ENCODE measurements around the gene TAS2R16.

Gene TAS2R16

DNA sequence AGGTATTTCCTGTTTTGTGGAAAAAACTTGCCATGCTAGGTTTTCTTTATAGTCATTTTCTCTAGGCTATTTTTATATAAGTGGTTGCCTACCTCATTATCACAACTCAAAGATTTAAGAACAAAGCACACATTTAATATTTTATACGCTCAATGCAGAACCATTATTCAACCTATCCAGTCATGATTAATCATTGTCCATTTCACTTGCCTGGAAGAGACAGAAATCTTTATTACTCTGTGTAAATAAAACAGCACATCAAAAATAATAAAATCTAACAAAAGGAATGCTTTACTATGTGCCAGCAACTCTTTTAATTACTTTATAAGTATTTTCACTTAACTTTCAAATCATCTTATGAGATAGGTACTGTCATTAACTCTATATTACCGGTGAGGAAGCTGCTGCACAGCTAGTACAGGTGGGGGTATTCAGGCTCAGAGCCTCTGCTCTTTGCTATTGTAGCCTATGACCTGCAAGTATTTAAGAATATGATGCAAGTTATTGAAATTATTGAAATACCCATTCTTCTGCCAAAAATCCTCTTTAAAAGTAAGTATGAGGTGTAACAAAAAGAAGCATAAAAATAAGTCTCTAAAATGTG, 16.4 kb upstream of the TAS2R16 start:
- H3K9ac ChIP-seq (ENCODE audit: low read depth, low read length), result no peak overlapping the region
- no peak overlapping the region for H3K4me3 ChIP-seq (ENCODE audit: low read length)
- H3K36me3 ChIP-seq (ENCODE audit: insufficient read depth, low read depth, low read length), result no peaks in the 10 kb centered on the region
- no peaks in the 10 kb centered on the region for H3K9me3 ChIP-seq (ENCODE audit: insufficient read depth, low read depth, low read length)
- H3K27me3 ChIP-seq (ENCODE audit: insufficient read depth, low read length), result no peaks in the 10 kb centered on the region
- H3K27ac ChIP-seq (ENCODE audit: low read length), result no peak overlapping the region
- no peaks in the 10 kb centered on the region for H3K4me1 ChIP-seq (ENCODE audit: insufficient read depth, low read length)

DNA sequence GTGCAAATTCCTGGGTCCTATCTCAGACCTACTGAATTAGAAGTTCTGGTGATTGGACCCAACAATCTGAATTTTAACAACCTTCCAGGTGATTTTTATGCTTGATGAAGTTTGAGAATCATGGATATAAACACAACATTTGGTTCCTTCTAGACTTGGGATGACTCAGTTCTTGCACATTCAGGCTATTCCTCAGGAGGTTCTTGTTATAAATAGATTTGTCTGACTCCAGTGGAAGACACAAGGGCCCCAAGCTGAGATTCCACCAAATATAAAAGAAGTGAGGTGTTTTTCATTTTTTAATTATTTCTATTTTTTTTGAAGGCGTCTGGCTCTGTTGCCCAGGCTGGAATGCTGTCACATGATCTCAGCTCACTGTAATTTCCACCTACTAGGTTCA, 9.4 kb upstream of the TAS2R16 start:
- Histone ChIP-seq H3K36me3 (ENCODE audit: insufficient read depth, low read depth, low read length) (no peaks in the 10 kb centered on the region), H3K4me3 (ENCODE audit: low read length) (no peak overlapping the region), H3K27ac (ENCODE audit: low read length) (no peak overlapping the region), H3K9me3 (ENCODE audit: insufficient read depth, low read depth, low read length) (no peaks in the 10 kb centered on the region), H3K9ac (ENCODE audit: low read depth, low read length) (no peak overlapping the region), H3K27me3 (ENCODE audit: insufficient read depth, low read length) (no peaks in the 10 kb centered on the region), H3K4me1 (ENCODE audit: insufficient read depth, low read length) (no peaks in the 10 kb centered on the region)

DNA sequence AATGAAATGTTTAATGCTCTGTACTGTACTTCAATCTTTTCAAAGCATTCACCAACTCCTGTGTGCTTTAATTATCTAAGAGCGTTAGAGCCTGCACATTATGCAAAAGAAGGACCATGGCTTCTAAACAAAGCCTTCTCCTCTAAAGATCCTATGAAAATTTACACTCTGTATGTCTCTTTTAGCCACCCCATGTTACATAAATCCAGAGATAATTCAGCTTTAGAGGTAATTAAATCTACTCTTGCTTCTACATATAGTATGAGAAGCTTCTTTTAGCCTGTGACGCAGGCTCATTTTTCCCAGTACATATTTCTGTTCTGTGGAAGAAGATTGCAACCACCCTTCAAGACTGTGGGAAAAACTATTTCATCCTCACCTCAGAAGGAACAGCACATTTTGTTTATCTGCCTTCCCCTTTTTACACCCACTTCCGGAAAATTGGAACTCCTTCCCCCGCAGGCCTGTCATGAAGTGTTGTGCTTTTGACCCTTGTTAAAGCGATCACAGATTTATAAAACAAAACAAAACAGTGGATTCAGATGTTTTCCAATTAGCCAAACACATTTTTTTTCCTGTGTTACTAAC, 8.1 kb upstream of the TAS2R16 start:
- Histone ChIP-seq H3K9me3 (ENCODE audit: insufficient read depth, low read depth, low read length) (no peaks in the 10 kb centered on the region), H3K27me3 (ENCODE audit: insufficient read depth, low read length) (no peaks in the 10 kb centered on the region), H3K9ac (ENCODE audit: low read depth, low read length) (no peak overlapping the region), H3K36me3 (ENCODE audit: insufficient read depth, low read depth, low read length) (no peaks in the 10 kb centered on the region), H3K4me1 (ENCODE audit: insufficient read depth, low read length) (no peaks in the 10 kb centered on the region), H3K27ac (ENCODE audit: low read length) (no peak overlapping the region), H3K4me3 (ENCODE audit: low read length) (no peak overlapping the region)

DNA sequence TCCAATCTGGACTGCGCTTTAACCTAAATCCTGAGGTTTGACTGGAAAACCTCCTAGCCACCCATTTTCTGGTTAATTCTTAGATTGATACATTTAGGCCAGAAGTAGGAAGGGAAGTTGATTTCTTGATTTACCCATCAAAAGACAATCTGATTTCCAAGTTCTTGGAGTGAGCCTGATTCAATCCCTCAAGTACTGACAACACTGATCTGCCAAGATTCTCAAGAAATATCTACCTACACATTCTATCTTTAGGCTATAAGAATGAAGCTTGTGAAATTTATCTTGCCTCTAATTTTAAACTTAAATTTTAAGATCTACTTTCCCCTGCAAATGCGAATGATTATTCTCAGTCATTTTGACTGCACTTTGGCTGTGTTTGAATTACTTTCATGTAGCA, 5.9 kb downstream of the TAS2R16 start:
- H3K9ac ChIP-seq (ENCODE audit: low read depth, low read length), result no peak overlapping the region
- no peak overlapping the region for H3K4me3 ChIP-seq (ENCODE audit: low read length)
- no peaks in the 10 kb centered on the region for H3K4me1 ChIP-seq (ENCODE audit: insufficient read depth, low read length)
- H3K27me3 ChIP-seq (ENCODE audit: insufficient read depth, low read length), result no peaks in the 10 kb centered on the region
- no peaks in the 10 kb centered on the region for H3K36me3 ChIP-seq (ENCODE audit: insufficient read depth, low read depth, low read length)
- H3K27ac ChIP-seq (ENCODE audit: low read length), result no peak overlapping the region
- H3K9me3 ChIP-seq (ENCODE audit: insufficient read depth, low read depth, low read length), result no peaks in the 10 kb centered on the region

DNA sequence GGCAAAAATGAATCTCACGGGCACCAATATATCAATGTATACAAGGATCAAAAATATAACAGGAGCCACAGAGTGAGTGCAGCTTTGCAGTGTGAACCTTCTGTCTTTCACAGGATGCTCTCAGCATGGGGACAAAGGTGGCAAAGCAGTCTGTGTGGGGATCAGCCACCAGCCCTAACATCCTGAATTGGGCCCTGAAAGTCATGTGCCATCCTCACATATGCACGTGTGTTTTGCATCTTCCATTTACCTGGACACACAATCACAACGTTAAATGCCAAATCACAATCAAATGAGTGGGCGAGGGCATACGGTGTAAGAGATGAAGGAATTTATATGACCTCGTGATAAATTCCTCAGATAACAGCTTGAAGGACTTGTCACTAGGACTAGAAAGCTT, 6.5 kb downstream of the TAS2R16 start:
- Histone ChIP-seq H3K4me1 (ENCODE audit: insufficient read depth, low read length) (no peaks in the 10 kb centered on the region), H3K4me3 (ENCODE audit: low read length) (no peak overlapping the region), H3K36me3 (ENCODE audit: insufficient read depth, low read depth, low read length) (no peaks in the 10 kb centered on the region), H3K9ac (ENCODE audit: low read depth, low read length) (no peak overlapping the region), H3K9me3 (ENCODE audit: insufficient read depth, low read depth, low read length) (no peaks in the 10 kb centered on the region), H3K27ac (ENCODE audit: low read length) (no peak overlapping the region), H3K27me3 (ENCODE audit: insufficient read depth, low read length) (no peaks in the 10 kb centered on the region)

DNA sequence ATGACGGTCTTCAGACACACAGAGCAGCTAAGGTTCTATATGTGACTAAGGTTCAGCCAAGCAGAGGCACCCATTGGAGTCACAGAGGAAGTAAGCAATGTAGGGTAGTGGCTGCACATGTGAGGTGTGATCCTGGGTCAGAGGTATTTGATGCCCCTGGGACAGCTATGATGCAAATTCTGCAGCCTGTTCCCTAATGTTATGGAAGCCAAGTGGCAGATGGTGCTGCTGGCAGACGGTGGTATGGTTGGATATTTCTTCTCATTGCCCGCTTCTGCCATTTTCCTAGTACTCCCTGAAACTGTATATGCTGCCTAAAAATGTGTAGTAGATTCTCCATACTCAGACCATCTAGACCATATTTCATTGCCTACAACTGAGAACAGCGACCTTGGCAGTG, 7.2 kb downstream of the TAS2R16 start:
- no peak overlapping the region for H3K9ac ChIP-seq (ENCODE audit: low read depth, low read length)
- H3K9me3 ChIP-seq (ENCODE audit: insufficient read depth, low read depth, low read length), result no peaks in the 10 kb centered on the region
- no peaks in the 10 kb centered on the region for H3K36me3 ChIP-seq (ENCODE audit: insufficient read depth, low read depth, low read length)
- no peak overlapping the region for H3K27ac ChIP-seq (ENCODE audit: low read length)
- H3K4me3 ChIP-seq (ENCODE audit: low read length), result no peak overlapping the region
- H3K4me1 ChIP-seq (ENCODE audit: insufficient read depth, low read length), result no peaks in the 10 kb centered on the region
- no peaks in the 10 kb centered on the region for H3K27me3 ChIP-seq (ENCODE audit: insufficient read depth, low read length)

DNA sequence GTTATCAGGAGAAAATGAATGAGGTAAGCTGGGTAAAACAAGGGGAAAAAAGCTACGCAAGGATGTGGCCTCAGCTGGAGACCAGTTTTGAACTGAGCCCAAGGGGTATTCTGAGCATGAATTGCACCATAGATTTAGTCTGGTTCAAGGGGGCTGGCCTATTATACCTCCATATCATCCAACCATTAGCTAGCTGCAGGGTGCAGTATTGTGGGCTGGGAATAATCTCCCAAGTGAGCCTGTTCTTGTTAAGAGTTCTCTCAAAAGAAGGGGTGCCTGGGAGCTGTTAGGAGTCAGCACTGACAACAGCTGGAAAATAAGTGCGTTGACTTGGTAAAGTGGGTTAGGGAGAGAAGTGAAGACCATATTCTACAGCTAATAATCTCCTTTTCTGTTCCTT, 8.0 kb downstream of the TAS2R16 start:
- no peaks in the 10 kb centered on the region for H3K36me3 ChIP-seq (ENCODE audit: insufficient read depth, low read depth, low read length)
- H3K9ac ChIP-seq (ENCODE audit: low read depth, low read length), result no peak overlapping the region
- H3K4me1 ChIP-seq (ENCODE audit: insufficient read depth, low read length), result peaks cover 6% of the 10 kb centered on the region; the same call in 1 of the 2 replicates
- H3K27ac ChIP-seq (ENCODE audit: low read length), result no peak overlapping the region
- H3K27me3 ChIP-seq (ENCODE audit: insufficient read depth, low read length), result no peaks in the 10 kb centered on the region
- no peaks in the 10 kb centered on the region for H3K9me3 ChIP-seq (ENCODE audit: insufficient read depth, low read depth, low read length)
- no peak overlapping the region for H3K4me3 ChIP-seq (ENCODE audit: low read length)

DNA sequence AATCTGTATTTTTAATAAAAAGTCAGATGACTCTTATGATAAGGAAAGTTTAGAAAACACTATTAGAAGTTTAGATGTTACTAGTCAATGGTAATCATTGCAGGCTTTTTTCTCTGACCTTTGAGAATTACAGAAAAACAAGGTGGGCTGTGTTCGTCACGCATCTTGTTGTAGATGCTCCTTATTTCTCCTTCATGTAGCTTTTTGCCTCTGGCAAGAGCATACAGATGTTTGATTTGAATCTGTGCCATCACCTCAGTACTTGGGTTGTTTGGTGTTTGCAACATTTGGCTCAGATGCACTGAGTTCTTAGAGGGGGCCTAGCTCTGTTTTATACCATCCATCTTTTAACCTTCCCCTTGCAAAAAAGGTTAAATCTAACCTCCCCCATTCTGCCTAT, 11.5 kb downstream of the TAS2R16 start:
- no peaks in the 10 kb centered on the region for H3K27me3 ChIP-seq (ENCODE audit: insufficient read depth, low read length)
- H3K27ac ChIP-seq (ENCODE audit: low read length), result no peak overlapping the region
- H3K9ac ChIP-seq (ENCODE audit: low read depth, low read length), result no peak overlapping the region
- H3K9me3 ChIP-seq (ENCODE audit: insufficient read depth, low read depth, low read length), result no peaks in the 10 kb centered on the region
- H3K4me1 ChIP-seq (ENCODE audit: insufficient read depth, low read length), result peaks cover 15% of the 10 kb centered on the region; the same call in 1 of the 2 replicates
- no peaks in the 10 kb centered on the region for H3K36me3 ChIP-seq (ENCODE audit: insufficient read depth, low read depth, low read length)
- H3K4me3 ChIP-seq (ENCODE audit: low read length), result no peak overlapping the region

DNA sequence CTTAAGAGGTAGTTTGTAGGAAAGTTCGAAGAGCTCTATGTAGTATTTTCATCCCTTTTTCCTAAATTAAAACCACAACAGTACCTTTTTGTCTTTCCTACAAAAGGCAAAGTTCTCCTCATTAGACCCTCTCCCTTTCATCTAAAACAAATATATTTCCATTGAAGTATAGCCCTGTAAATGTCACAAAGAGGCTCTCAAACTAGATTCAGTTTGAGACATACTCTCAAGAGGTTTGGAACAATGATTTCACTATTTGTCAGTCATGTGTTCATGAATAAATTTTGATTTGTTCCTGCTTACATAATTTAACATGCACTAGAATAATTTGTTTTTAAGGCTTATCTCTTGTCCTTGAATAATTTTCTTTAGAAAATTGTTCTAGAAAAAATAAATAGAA, 12.2 kb downstream of the TAS2R16 start:
- Histone ChIP-seq H3K9me3 (ENCODE audit: insufficient read depth, low read depth, low read length) (no peaks in the 10 kb centered on the region), H3K9ac (ENCODE audit: low read depth, low read length) (no peak overlapping the region), H3K4me3 (ENCODE audit: low read length) (no peak overlapping the region), H3K4me1 (ENCODE audit: insufficient read depth, low read length) (peaks cover 15% of the 10 kb centered on the region; the same call in 1 of the 2 replicates), H3K27ac (ENCODE audit: low read length) (no peak overlapping the region), H3K36me3 (ENCODE audit: insufficient read depth, low read depth, low read length) (no peaks in the 10 kb centered on the region), H3K27me3 (ENCODE audit: insufficient read depth, low read length) (no peaks in the 10 kb centered on the region)

DNA sequence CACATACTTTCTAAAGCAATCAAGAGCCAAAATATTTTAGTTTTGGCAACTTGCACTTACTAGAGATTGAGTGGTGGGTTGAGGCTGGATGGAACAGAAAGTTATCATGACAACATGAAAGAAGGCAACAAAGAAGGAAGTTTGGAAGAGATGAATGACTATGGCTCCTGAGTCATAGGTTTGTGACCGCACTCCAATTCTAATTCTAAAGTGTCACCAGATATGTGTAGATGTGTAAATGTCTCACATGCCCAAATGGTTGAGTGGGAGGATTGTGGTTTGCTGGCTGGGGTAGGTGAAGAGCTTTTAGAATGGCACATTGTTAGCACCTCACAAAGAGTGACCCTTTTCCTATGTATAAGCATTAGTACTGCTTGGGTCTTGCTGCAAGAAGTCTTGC, 20.2 kb downstream of the TAS2R16 start:
- H3K9me3 ChIP-seq (ENCODE audit: insufficient read depth, low read depth, low read length), result no peaks in the 10 kb centered on the region
- no peaks in the 10 kb centered on the region for H3K27me3 ChIP-seq (ENCODE audit: insufficient read depth, low read length)
- H3K9ac ChIP-seq (ENCODE audit: low read depth, low read length), result no peak overlapping the region
- H3K4me1 ChIP-seq (ENCODE audit: insufficient read depth, low read length), result no peaks in the 10 kb centered on the region; the same call in 1 of the 2 replicates
- H3K27ac ChIP-seq (ENCODE audit: low read length), result no peak overlapping the region
- no peak overlapping the region for H3K4me3 ChIP-seq (ENCODE audit: low read length)
- H3K36me3 ChIP-seq (ENCODE audit: insufficient read depth, low read depth, low read length), result no peaks in the 10 kb centered on the region

DNA sequence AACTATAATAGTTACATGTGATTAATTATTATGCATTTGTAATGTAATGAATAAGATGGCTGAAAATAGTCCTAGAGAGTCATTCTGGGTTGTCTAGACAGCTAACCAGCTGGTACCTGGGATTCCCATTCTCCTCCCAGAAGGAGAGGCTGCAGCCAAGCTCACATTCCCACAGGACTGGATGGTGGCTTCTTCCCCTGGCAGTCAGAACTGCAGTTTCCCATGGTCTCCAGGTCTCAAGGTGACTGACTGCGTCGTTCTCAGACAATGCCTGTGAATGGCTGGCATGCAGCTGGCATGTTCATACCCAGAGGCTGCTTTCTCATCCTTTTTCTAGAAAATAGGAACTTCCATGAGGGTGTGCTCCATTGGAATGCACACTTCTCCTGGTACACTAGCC, 21.3 kb downstream of the TAS2R16 start:
- Histone ChIP-seq H3K4me3 (ENCODE audit: low read length) (no peak overlapping the region), H3K9ac (ENCODE audit: low read depth, low read length) (no peak overlapping the region), H3K4me1 (ENCODE audit: insufficient read depth, low read length) (no peaks in the 10 kb centered on the region; the same call in 1 of the 2 replicates), H3K27ac (ENCODE audit: low read length) (no peak overlapping the region), H3K36me3 (ENCODE audit: insufficient read depth, low read depth, low read length) (no peaks in the 10 kb centered on the region), H3K9me3 (ENCODE audit: insufficient read depth, low read depth, low read length) (no peaks in the 10 kb centered on the region), H3K27me3 (ENCODE audit: insufficient read depth, low read length) (no peaks in the 10 kb centered on the region)

DNA sequence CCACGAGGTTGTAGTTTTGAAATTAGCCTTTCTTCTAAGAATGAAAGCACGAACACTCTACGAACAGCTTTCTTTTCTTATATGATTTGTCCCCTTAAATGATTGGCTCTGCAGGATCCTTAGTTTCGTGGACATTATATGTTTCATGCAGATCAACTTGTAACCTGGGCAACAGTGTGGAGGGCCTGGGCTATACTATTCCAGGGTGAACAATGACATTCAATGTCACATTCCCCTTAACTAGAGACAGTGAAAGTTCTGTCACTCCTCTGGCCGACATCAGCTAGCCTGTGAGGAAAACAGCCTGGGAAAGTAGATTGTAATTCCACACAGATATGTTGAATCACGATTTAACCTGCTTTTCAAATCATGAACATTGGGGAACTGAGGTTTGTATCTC, 23.4 kb downstream of the TAS2R16 start:
- Histone ChIP-seq H3K27me3 (ENCODE audit: insufficient read depth, low read length) (no peaks in the 10 kb centered on the region), H3K9me3 (ENCODE audit: insufficient read depth, low read depth, low read length) (no peaks in the 10 kb centered on the region), H3K4me1 (ENCODE audit: insufficient read depth, low read length) (no peaks in the 10 kb centered on the region; the same call in 1 of the 2 replicates), H3K4me3 (ENCODE audit: low read length) (no peak overlapping the region), H3K9ac (ENCODE audit: low read depth, low read length) (no peak overlapping the region), H3K36me3 (ENCODE audit: insufficient read depth, low read depth, low read length) (no peaks in the 10 kb centered on the region), H3K27ac (ENCODE audit: low read length) (no peak overlapping the region)

Measured in iPS-20b (cell line).